Measurements from ENCODE around the gene CCDC134. TPM values are rescaled to one million over a fixed set of nuclear protein-coding genes. Genes with fewer than 3 reads are reported as not detected.

CCDC134 gene
- total and polyA plus RNA-seq, 2 donors (not counting 1 experiment from before 2014, with no cell fraction given): 3.0 to 13.7 TPM

GRCh38 chr22:41822317-41823057, 22.0 kb downstream of the CCDC134 start:
- Histone ChIP-seq H2AFZ (ENCODE audit: low read length) (no peak overlapping the region), H3K27ac (ENCODE audit: insufficient read depth, low read length) (no peak overlapping the region), H4K20me1 (ENCODE audit: control insufficient read depth, extremely low read depth, insufficient read depth, low read length) (no peaks in the 10 kb centered on the region), H3K27me3 (ENCODE audit: control insufficient read depth, insufficient read depth, low read length) (no peaks in the 10 kb centered on the region), H3K4me3 (replicated peaks in 1 of 4; ENCODE audit: control extremely low read depth in 1 of 4, insufficient read depth in 1 of 4, low read depth in 3 of 4, low read length in 4 of 4) (no peak overlapping the region), H3K4me1 (ENCODE audit: control insufficient read depth, extremely low read depth, insufficient read depth, low read length) (peaks cover 4% of the 10 kb centered on the region), H3K9me3 (ENCODE audit: control insufficient read depth, insufficient read depth, low read depth, low read length) (no peaks in the 10 kb centered on the region), H3K79me2 (ENCODE audit: control insufficient read depth, insufficient read depth, low read length) (no peaks in the 10 kb centered on the region), H3K36me3 (ENCODE audit: control insufficient read depth, insufficient read depth, low read length) (no peaks in the 10 kb centered on the region), H3K4me2 (ENCODE audit: extremely low read depth, insufficient read depth, low read length) (no peak overlapping the region), H3K9ac (ENCODE audit: insufficient read depth, low read length) (no peak overlapping the region)
- TF ChIP-seq, protein P1, sequence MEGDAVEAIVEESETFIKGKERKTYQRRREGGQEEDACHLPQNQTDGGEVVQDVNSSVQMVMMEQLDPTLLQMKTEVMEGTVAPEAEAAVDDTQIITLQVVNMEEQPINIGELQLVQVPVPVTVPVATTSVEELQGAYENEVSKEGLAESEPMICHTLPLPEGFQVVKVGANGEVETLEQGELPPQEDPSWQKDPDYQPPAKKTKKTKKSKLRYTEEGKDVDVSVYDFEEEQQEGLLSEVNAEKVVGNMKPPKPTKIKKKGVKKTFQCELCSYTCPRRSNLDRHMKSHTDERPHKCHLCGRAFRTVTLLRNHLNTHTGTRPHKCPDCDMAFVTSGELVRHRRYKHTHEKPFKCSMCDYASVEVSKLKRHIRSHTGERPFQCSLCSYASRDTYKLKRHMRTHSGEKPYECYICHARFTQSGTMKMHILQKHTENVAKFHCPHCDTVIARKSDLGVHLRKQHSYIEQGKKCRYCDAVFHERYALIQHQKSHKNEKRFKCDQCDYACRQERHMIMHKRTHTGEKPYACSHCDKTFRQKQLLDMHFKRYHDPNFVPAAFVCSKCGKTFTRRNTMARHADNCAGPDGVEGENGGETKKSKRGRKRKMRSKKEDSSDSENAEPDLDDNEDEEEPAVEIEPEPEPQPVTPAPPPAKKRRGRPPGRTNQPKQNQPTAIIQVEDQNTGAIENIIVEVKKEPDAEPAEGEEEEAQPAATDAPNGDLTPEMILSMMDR (conservative IDR thresholded peaks at IDR 0.05 in 1 of 2, IDR thresholded peaks at IDR 0.05 in 1 of 2; ENCODE audit: low read depth in 1 of 2, low read length in 2 of 2): peak; percentile 30 to 41
- TF ChIP-seq EZH2 (IDR thresholded peaks at IDR 0.05; ENCODE audit: low read length, missing control alignments): no peak
- DNase-seq (ENCODE audit: low read depth in 2 of 2): peak; percentile 69 to 81

DNA sequence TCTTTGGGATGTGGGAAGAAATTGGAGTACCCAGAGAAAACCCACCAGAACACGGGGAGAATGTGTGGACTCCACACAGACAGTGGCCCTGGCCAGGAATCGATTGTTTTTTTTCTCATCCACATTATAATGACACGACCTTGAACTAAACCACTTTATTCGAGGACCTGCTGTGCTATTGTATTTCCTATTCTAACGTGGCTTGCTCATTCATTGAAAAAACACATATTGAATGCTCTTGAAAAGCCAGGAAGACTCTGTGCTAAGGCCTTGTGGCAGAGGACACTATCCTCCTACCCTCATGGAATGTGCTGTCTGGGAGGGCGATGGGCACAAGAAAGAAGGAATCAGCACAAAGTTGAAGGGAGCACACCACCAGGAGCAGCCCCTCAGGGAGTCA, 23.3 kb downstream of the CCDC134 start:
- Histone ChIP-seq H3K27ac (ENCODE audit: insufficient read depth, low read length) (no peak overlapping the region), H3K36me3 (ENCODE audit: control insufficient read depth, insufficient read depth, low read length) (no peaks in the 10 kb centered on the region), H3K27me3 (ENCODE audit: control insufficient read depth, insufficient read depth, low read length) (no peaks in the 10 kb centered on the region), H4K20me1 (ENCODE audit: control insufficient read depth, extremely low read depth, insufficient read depth, low read length) (no peaks in the 10 kb centered on the region), H3K9ac (ENCODE audit: insufficient read depth, low read length) (no peak overlapping the region), H3K4me3 (replicated peaks in 1 of 4; ENCODE audit: control extremely low read depth in 1 of 4, insufficient read depth in 1 of 4, low read depth in 3 of 4, low read length in 4 of 4) (no peak overlapping the region), H3K9me3 (ENCODE audit: control insufficient read depth, insufficient read depth, low read depth, low read length) (no peaks in the 10 kb centered on the region), H3K79me2 (ENCODE audit: control insufficient read depth, insufficient read depth, low read length) (no peaks in the 10 kb centered on the region), H3K4me2 (ENCODE audit: extremely low read depth, insufficient read depth, low read length) (no peak overlapping the region), H3K4me1 (ENCODE audit: control insufficient read depth, extremely low read depth, insufficient read depth, low read length) (peaks cover 4% of the 10 kb centered on the region), H2AFZ (ENCODE audit: low read length) (no peak overlapping the region)
- TF ChIP-seq, protein P1 (conservative IDR thresholded peaks at IDR 0.05 in 1 of 2, IDR thresholded peaks at IDR 0.05 in 1 of 2; ENCODE audit: low read depth in 1 of 2, low read length in 2 of 2): no peak
- TF ChIP-seq EZH2 (IDR thresholded peaks at IDR 0.05; ENCODE audit: low read length, missing control alignments): no peak
- no peak for DNase-seq (ENCODE audit: low read depth in 2 of 2)

DNA sequence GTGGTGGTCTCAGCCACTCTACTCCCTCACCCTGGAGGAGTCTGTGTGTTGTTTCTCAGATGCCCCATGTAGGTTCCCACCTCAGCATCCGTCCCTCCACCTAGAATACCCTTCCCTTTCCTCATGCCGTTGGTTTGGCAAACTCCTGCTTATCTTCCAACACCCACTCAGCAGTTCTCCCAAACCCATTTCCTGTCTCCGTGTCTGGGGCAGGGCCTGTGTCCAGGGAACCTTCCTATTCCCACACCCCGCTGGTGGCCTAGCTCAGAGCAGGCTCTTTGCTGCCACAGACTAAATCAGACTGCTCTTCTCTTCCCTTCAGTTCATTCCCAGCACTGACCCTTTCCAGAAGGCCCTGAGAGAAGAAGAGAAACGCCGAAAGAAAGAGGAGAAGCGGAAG, 24.9 kb downstream of the CCDC134 start:
- Histone ChIP-seq H3K4me3 (replicated peaks in 1 of 4; ENCODE audit: control extremely low read depth in 1 of 4, insufficient read depth in 1 of 4, low read depth in 3 of 4, low read length in 4 of 4) (no peak overlapping the region), H3K27ac (ENCODE audit: insufficient read depth, low read length) (no peak overlapping the region), H3K27me3 (ENCODE audit: control insufficient read depth, insufficient read depth, low read length) (no peaks in the 10 kb centered on the region), H3K79me2 (ENCODE audit: control insufficient read depth, insufficient read depth, low read length) (no peaks in the 10 kb centered on the region), H4K20me1 (ENCODE audit: control insufficient read depth, extremely low read depth, insufficient read depth, low read length) (no peaks in the 10 kb centered on the region), H3K4me1 (ENCODE audit: control insufficient read depth, extremely low read depth, insufficient read depth, low read length) (peaks cover 4% of the 10 kb centered on the region), H3K9ac (ENCODE audit: insufficient read depth, low read length) (no peak overlapping the region), H3K4me2 (ENCODE audit: extremely low read depth, insufficient read depth, low read length) (no peak overlapping the region), H2AFZ (ENCODE audit: low read length) (peak overlapping the region; percentile 6), H3K36me3 (ENCODE audit: control insufficient read depth, insufficient read depth, low read length) (no peaks in the 10 kb centered on the region), H3K9me3 (ENCODE audit: control insufficient read depth, insufficient read depth, low read depth, low read length) (no peaks in the 10 kb centered on the region)
- DNase-seq (ENCODE audit: low read depth in 2 of 2): peak; percentile 35 to 61
- TF ChIP-seq, protein P1 (conservative IDR thresholded peaks at IDR 0.05 in 1 of 2, IDR thresholded peaks at IDR 0.05 in 1 of 2; ENCODE audit: low read depth in 1 of 2, low read length in 2 of 2): no peak
- TF ChIP-seq EZH2 (IDR thresholded peaks at IDR 0.05; ENCODE audit: low read length, missing control alignments): no peak
